ENCODE results near the gene OOSP1.

DNA sequence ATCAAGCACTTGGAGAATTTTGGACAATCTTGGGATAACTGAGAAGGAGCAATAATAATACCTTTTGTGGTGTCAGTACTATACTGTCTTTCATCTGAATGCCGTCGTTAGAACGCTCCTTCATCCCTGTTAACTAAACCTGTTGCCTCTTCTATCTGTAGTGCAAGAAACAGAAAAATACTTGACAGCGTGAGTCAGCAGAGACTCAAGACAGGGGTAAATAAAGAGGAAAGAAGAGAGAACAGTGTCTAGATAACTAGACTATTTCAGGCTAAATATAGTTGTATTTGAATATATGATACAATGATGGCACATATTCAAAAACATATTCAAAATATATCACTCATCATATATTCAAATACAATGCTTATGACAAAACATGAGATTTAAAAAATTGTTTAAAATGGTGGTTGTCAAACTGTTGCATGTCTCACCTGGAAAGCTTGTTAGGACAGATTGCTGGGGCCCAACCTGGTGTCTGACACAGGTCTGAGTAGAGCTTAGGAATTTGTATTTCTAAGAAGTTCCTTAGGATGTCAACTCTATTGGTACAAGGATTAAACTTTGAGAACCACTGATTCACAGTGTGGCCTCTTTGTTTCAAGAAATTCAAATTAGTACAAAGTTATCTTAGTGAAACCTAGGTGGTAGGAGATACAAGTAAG lies 43.0 kb downstream of the OOSP1 start:
- TF ChIP-seq ZFP3 (CRISPR knock-in tag; IDR thresholded peaks at IDR 0.05) = no peak
- no peak for TF ChIP-seq RARB (CRISPR knock-in tag; IDR thresholded peaks at IDR 0.05)
- TF ChIP-seq PPARA (CRISPR knock-in tag; IDR thresholded peaks at IDR 0.05; ENCODE audit: borderline replicate concordance) = no peak
- no peak for TF ChIP-seq OSR1 (CRISPR knock-in tag; IDR thresholded peaks at IDR 0.05)
- TF ChIP-seq, protein P1, sequence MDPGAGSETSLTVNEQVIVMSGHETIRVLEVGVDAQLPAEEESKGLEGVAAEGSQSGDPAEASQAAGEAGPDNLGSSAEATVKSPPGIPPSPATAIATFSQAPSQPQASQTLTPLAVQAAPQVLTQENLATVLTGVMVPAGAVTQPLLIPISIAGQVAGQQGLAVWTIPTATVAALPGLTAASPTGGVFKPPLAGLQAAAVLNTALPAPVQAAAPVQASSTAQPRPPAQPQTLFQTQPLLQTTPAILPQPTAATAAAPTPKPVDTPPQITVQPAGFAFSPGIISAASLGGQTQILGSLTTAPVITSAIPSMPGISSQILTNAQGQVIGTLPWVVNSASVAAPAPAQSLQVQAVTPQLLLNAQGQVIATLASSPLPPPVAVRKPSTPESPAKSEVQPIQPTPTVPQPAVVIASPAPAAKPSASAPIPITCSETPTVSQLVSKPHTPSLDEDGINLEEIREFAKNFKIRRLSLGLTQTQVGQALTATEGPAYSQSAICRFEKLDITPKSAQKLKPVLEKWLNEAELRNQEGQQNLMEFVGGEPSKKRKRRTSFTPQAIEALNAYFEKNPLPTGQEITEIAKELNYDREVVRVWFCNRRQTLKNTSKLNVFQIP (CRISPR knock-in tag; IDR thresholded peaks at IDR 0.05; ENCODE audit: borderline replicate concordance, low read depth) = no peak
- TF ChIP-seq BACH2 (CRISPR knock-in tag; IDR thresholded peaks at IDR 0.05; ENCODE audit: borderline replicate concordance) = no peak
- no peak for TF ChIP-seq ZNF8 (CRISPR knock-in tag; IDR thresholded peaks at IDR 0.05)
- TF ChIP-seq ZFP30 (CRISPR knock-in tag; IDR thresholded peaks at IDR 0.05) = no peak
- TF ChIP-seq CSDC2 (CRISPR knock-in tag; IDR thresholded peaks at IDR 0.05) = no peak

Measured in SK-N-SH treated with all-trans-retinoic acid at 6 μM for 48 hours (cell line).